ENCODE measurements around the gene RAPGEF4.
"Not testable (repeated sequence)": the region's sequence is repeated elsewhere in the genome, so short reads cannot be mapped to it uniquely, and the experiment has no call there.

RAPGEF4 gene

DNA sequence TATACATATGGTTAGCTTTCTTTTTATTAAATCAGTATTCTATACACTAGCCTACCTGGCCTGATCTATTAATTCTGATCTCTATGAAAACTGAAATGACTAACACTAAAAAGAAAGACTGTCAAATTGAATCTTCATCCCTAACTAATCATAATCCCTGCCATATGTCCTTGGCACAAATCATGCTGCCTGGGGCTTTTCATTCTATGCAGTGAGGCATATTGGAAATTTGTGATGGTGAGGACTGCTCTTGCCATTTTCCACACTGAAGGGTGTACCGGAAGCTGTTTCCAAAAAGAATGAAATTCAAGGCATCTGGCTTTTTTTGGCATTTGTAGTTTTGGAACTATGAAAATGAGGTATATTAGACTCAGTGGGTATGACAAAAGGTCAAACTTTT, 39.7 kb downstream of the RAPGEF4 start:
- DNase-seq, result no peak

DNA sequence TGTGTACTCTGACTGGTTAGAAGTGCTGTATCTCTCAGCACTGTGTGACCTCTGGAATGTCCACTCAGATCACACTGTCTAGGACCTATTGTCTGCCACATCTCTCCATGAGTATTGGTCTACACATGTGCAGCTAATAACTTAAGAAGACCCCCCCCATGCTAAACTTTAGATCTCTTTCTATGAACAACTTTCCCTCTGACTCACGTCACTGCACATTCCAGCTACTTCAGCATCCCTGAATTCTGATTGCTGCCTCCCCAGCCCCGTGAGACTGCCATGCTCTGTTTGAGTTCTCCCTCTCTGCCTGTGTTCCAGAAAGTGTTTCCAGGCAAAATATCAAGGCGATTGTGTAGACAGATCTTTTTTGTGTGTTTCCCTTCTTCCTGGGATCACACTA, 41.8 kb downstream of the RAPGEF4 start:
- no peak for DNase-seq

DNA sequence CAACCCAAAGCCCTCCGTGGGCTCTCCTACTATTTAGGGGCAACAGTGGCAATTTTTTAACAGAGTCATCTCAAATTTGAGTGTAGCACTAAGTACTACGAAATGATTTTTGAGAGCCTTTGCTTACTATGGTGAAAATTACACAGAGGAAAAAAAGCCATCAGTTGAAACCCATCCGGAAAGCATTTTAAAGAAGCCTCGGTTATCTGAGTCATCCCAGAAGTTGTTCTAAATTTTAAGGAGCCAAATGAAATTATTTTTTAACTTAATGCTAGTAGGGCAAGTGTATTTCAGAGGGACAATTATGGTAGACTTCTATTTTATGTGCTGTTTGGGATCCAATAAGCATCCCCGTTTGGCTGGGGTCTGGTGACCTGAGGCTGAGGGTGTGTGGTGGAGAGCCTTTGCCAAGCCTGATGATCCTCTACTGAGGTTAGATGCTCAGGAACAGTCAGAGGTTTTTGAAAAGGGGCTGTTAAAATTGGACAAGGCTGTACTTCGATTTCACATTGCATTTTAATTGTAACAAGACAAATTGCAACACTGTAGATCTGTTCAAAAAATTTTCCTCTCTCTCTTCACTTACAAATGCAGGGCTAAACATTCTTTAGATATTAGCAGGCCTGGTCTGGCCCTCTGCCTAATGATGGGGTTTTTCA, 47.0 kb downstream of the RAPGEF4 start:
- no peak for DNase-seq

DNA sequence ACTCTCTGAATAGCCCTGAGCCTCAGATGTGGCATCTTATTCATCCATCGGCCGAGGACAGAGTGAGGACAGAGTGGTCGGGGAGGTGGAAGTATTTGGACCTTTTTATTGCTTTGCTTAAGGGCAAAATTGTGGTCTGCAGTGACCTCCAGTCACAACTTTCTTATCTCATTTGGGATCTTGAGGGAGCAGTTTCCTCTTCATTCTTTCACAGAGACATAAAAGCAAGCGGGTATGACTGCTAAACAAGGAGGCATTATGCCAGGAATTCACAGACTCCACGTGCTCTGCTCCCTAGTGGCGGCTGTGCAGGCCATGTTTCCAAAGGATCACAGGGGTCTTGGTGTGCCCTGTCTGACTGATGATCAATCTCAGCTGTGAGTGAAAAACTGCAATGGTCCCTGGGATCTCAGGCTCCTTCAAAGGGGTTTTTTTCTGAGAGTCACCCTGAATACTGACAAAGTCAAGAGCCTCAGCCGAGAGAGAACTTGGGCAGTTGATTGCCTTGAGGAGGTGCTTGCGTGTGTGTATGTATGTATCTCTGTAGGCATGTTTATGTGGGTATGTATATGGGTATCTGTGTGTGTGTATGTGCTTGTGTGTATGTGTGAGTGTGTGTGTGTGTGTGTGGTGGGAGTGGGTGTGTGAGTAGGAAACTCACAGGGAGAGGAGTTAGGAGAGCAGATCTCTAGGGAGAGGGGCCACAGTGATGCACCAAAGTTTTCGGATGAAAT, 47.7 kb downstream of the RAPGEF4 start:
- no peak for DNase-seq

DNA sequence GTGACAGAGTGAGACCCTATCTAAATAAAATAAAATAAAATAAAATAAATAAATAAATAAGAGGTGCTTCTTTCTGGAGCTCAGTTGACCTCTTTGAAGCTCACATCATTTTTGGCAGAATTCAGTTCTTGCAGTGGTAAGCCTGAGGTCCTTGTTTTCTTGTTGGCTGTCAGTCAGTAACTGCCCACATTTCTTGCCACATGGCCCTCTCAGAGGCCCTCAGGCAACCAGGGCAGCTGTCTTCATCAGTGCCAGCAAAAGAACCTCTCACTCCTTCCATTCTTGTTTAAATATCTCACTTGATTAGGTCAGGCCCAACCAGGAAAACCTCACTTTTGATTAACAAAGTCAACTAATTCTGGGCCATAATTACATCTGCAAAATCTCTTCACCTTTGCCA, 53.2 kb downstream of the RAPGEF4 start:
- DNase-seq, result no peak

DNA sequence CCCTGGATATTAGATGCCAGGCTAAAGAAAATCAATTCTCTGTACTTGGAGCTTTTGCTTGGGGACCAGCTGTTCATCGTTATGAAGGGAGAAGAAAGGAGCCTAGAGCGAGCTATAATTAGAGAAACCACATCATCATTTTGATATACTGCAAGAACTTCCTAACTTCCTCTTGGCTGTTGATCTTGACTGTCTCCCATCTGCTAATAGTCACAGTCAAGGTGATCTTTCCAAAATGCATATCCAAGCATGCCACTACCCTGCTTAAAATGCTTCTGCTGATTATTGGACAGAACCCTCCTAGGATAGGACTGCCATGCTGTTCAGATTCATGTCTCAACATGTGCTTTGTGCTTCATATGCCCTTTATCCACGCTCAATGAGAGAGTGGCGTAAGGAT, 54.8 kb downstream of the RAPGEF4 start:
- no peak for DNase-seq

DNA sequence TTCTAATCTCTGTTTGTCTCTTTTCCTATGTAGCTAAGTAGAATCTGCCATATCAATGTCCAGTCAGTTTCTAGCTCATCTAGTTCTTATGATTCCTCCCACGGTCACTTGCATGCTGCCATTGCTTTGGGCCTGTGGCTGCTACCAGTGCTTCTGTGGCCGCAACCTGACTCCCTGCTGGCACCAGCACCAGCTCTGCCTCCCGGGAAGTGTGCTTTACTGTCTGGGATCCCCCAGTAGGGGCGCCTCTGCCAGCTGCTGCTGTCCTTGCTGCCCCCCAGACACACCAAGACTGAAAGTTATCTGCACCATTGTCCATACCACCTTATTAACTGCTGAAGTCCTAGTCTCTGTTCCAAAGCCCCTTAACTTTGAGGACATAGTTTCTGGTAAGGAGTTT, 56.3 kb downstream of the RAPGEF4 start:
- no peak for DNase-seq

DNA sequence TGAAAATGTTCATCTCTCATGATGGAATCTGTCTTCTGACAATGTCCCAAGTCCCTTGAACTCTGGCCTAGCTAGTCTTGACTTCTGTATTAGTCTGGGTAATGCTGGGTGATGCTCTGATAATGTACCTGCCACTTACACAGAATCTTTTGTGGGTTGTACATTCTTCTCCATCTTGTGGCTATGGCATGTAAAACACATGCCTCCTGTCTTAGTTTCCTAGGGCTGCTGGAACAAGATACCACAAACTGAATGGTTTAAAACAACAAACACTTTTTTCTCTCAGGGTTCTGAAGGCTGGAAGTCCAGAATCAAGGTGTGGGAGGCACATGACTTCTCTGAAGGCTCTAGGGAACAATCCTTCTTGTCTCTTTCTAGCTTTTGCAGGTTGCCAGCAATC, 57.1 kb downstream of the RAPGEF4 start:
- DNase-seq, result no peak

DNA sequence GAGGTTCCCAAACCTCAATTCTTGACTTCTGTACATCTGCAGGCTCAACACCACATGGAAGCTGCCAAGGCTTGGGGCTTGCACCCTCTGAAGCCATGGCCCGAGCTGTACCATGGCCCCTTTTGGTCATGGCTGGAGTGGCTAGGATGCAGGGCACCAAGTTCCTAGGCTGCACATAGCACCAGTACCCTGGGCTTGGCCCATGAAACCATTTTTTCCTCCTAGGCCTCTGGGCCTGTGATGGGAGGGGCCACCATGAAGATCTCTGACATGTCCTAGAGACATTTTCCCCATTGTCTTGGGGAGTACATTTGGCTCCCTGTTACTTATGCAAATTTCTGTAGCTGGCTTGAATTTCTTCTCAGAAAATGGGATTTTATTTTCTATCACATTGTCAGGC, 67.7 kb downstream of the RAPGEF4 start:
- DNase-seq, result not testable (repeated sequence)

DNA sequence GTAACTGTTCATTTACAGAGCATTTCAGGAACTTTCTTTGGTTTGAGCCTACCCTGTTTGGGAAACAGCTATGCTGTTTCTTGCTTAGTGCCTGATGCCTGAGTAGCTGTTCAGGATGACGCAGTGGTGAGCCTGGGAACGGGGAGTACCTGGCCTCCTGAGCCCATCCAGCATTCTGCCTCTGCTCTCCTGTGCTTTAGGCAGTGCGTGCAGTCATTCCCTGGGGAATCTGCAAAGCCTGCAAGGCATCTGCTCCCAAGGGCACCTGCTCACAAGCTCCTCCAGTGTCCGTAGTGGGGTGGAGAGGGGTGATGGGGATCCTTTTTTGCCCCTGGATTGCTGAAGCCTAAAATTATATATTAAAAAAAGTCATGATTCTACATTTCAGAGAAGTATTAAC, 68.8 kb downstream of the RAPGEF4 start:
- no peak for DNase-seq

DNA sequence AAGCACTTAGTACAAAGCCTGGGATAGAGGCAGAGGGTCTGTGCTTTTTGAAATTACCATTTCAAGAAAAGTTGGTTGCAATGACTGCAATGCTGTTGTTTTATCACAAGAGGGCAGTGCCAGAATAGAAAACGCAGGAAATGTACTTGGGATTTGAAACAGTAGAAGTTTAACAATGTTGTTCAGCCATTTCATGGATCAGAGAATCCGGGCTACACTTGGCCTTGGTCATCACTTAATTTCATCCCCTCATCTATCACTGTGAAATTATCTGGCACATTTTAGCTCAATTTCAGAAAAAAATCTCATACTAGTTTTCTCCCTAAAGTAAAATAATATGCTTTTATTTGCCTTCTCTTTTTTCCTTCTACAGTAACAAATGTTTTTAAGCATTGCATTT, 70.8 kb downstream of the RAPGEF4 start:
- peak; percentile 64 for DNase-seq

DNA sequence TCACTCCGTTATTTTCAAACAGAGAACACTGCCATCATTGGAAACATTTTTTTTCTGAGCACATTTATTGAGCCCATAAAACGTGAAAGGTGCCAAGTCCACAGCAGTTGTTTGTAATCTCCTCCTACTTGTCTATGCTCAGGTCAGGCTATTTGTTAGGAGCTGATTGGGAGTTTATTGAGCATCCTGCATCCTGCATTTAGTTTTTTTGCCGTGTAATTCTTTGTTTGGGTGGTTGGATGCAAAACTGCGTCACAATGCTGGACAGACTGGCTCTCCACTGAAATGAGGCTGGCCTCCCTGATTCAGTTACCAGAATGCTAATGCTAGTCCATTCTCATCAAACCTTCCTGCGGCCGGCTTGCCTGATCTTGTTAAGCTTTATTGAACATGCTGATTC, 71.4 kb downstream of the RAPGEF4 start:
- DNase-seq, result peak; percentile 44

DNA sequence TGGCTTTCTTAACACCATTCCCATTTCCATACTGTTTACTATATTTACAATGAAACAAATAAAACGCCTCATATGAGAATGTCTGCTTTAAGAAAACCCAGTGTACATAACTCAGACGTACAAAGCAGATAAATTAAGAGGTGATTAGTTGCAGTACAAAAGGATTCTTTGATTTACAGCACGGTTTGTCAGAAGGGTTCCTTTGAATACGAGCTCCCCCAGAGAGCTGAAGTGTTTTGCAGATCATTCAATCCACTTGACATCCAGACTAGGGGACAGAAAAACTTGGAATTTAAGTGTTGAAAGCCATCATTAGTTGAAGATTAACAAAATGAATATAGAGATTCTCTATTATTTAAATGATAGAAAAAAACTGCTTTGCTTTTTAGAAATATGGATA, 72.5 kb downstream of the RAPGEF4 start:
- DNase-seq, result no peak

DNA sequence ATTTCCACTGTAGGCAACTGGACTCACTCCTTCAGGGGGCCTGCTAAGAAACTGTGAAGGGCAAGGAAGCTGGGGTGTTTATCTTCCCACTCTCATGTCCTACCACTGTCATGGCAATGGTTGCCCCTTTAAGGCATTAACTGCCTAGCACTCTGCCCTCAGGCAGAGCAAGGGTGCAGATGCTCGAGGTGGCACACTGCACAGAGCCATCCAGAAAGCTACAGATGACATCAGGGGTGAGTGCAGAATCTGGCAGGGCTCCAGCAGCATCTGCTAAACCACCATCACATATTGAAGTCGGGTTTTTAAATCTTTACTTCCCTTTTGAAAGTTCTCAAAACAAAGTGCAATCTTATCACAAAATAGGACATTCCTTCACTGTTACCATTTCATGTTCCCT, 75.4 kb downstream of the RAPGEF4 start:
- no peak for DNase-seq

DNA sequence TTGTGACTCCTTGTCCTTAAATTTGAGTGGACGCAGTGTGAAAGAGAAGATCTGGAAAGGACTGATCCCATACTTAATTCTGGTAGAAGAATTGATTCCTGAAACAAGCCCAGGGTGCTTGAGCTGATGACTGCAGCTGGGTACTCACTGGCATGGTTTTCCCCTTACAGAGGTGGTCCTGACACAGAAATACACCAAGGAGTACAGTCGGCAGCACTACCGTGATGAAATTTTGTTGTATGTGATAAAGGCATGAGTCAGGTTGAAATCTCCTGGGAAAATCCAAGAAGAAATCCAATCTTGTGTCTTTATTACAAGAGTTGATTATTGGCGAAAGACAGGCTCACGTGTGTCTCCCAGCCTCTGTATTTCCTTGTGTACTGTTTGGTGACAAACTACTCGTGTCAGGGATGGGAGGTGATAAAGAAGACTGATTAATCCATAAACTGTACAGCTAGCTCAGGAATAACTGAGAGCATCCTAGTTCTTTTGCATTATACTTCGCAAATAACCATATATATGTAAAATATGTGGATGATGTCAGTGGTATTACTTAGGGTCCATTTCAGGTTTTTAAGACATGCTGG, 76.6 kb downstream of the RAPGEF4 start:
- no peak for DNase-seq

DNA sequence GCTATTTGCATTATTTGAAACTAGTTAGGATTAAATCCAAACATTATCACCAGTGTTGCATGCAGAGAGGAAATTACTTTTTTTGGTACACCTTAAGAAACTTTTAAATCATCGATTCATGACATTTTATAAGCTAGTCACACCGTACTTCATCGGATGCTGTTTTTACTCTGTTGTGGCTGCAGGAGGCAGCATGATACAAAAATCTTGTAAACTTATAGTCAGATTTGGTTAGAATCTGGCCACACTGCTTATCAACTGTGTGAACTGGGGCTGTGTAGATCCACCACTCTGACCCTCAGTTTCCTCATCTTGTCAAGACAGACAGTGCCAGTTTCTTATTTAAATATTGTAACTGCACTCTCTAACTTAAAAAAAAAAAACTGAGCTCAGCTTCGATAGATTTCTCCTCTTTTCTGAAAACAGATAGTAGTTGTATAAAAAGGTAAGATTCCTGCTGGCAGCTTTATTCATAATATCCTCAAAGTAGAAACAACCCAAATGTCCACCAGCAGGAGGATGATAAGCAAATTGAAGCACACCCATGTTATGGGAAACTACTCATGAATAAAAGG, 77.8 kb downstream of the RAPGEF4 start:
- no peak for DNase-seq

DNA sequence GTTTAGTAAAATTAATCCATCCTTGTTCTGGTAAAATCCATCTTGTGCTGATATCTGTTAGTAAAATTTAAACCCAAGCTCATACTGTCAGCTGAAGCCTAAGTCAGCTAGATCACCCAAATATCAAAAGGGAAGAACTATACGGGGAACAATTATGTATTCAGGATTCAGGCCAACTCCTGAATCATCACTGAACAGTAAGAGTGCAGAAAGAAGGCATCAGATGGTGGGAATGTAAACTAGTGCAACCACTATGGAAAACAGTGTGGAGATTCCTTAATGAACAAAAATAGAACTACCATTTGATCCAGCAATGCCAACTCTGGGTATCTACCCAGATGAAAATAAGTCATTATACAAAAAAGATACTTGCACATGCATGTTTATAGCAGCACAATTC, 81.8 kb downstream of the RAPGEF4 start:
- no peak for DNase-seq

DNA sequence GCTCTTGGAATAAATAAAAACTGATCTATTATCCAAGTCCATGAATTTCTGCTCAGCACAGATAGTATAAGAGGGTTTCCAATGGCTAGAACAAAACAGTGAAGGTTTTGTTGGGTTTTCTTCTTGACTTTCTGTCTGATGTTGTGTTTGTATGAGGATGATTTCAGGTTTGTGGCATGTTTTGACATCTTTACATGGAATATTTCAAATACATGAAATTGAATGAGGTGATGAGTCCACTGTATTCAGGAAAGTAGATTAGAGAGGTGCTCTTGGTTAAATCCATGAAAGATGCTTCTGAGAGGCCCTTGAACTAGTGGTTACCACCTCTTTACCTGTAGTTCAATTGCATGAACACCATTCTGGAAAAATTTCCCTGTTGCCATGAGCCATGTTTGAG, 84.3 kb downstream of the RAPGEF4 start:
- no peak for DNase-seq

DNA sequence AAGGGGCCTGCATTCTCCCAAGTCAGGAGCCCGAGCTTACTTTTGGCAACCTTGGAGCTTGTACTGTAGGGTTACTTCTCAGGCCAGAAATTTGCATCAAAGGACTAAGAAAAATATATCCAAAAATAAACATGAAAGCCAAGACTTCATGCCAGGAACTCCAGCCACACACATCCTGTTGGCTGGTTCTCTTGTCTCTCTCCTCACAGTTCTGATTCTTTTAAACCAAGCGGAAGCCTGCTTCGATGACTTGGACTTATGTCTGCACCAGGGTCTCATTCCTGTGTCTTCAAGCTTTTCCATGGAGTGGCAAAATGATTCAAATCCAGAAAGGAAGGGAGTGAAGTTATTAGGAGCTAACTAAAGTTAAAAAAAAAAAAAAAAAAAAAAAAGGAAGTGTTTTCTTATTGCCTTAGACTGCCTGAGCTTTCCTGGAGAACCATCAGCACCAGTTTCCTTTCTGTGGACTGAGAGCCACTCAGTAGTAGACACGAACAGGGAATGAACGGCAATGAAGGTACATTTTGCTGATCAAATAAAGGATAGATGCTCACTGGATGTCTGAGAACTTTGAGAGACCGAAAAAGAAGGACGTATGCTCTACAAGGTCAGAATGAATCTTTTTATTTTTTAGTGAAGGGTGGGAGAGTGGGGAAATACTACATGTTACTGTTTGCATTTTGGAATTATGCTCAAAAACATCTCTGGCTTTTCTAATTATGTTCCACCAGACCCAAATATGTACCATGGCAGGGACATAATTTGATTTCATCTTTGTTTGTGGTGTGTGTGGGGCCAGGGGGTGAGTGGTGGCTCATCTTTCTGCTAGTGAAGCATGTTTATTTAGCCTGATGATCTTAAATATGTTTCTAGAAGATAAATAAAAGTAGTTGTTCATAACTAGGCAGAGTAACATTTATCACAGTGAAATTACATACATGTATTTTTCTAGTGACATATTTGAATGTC, 86.0 kb downstream of the RAPGEF4 start:
- no peak for DNase-seq

DNA sequence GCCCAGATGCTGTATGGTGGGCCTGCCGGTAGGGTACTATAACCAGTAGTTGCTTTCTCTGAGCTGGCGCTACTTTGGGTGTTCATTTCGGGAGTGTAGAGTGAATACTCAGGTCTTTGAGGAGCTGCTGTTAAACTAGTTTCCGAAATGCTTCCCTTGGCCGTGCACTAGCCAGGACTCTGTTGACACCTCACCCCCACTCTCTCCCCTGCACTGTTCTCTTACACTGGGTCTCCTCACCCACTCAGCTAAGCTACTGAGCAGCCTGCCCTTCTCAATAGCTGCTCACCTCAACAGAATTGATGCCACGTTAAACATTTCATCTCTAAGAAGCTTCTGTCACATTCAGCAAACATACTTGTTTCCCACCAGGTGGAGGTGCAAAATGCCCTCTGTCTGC, 86.9 kb downstream of the RAPGEF4 start:
- no peak for DNase-seq

DNA sequence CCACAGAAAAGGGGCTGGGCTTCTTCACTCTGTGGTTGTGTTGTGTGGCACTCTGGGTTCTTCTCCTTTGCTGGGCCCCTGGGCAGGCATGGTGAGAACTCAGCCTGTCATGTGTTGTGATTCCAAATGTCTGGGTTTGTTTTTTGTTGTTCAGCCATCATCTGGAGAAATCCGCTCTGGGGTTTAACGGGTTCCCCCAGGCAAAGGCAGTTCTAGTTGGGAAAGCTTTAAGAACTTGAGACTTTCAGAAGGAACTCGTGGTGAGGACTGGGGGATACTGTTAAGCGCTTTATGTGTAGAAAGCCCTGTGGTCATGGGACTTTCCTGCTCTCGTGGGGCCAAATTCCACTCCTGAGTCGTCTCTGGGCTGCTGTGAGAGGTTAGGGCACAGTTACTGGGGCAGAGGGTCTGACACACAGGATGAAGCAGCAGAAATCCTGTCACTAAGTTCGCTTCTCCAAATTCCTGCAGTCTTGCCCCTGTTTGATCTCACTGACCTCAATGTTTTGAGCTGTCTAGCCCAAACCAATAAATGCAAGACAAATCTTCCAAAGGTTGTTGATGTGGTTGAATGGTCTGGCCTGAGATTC, 87.7 kb downstream of the RAPGEF4 start:
- DNase-seq, result no peak

DNA sequence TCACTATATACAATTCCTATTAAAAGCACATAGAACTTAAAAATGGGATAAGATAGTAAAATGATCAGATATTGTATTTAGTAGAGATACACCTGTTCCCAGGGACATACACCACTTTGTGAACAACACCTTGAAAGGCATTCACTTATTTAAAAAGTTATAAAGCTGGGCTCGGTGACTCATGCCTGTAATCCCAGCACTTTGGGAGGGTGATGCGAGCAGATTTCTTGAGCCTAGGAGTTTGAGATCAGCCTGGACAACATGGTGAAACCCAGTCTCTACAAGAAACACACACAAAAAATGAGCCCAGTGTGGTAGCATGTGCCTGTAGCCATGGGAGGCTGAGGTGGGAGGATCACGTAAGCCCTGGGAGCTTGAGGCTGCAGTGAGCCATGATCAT, 90.9 kb downstream of the RAPGEF4 start:
- no peak for DNase-seq

DNA sequence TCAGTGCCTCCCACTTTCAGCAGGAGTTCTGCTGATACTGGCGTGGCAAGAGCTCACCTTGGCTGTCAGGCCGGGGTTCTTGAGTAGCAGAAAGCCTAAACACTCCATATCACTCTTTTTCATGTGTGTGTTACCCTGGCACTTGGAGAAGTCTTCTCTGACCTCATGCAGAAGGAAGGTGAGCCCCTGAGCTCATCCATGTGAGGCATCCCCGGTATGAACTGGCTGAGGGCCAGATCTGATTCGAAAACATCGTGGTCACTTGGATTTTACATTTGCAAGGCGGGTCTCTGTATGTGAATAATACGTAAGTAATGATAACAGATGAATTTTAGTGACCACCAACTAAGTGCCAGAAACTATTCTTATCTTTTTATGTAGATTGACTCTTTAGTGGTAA, 93.6 kb downstream of the RAPGEF4 start:
- DNase-seq, result no peak

All from midbrain (tissue), 1 donor.